ENCODE measurements around the gene FHAD1. TPM values are rescaled to one million over a fixed set of nuclear protein-coding genes. Genes with fewer than 3 reads are reported as not detected.

FHAD1 gene
- total and polyA plus RNA-seq, 10 of the 15 experiments (the other 5 are each of a cell fraction or from before 2014, with no cell fraction given) = 0.09 to 1.0 (median 0.32) TPM; not detected in 2

DNA sequence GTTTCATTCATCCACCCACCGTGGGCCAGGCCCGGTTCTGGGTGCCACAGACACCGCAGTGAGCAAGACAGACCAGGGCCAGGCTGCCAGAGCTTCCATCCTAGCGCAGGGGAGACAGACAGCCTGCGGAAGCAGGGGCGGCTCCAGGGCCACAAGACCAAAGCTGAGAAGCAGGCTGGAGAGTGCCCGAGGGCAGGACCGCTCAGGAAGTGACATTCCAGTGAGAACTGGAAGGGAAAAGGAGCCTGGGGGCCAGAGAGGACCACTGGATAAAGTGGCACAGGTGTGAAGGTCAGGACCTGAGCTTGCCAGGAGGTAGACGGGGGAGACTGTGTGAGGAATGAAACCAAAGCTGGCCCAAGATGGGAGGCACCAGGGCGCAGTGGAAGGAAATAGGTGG is 103.1 kb downstream of the FHAD1 start (continued):
- TF ChIP-seq, protein P1, sequence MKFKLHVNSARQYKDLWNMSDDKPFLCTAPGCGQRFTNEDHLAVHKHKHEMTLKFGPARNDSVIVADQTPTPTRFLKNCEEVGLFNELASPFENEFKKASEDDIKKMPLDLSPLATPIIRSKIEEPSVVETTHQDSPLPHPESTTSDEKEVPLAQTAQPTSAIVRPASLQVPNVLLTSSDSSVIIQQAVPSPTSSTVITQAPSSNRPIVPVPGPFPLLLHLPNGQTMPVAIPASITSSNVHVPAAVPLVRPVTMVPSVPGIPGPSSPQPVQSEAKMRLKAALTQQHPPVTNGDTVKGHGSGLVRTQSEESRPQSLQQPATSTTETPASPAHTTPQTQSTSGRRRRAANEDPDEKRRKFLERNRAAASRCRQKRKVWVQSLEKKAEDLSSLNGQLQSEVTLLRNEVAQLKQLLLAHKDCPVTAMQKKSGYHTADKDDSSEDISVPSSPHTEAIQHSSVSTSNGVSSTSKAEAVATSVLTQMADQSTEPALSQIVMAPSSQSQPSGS (IDR thresholded peaks at IDR 0.05; ENCODE audit: low read length) = no peak
- TF ChIP-seq JUND (IDR thresholded peaks at IDR 0.05; ENCODE audit: low read depth, low read length) (no peak), RAD51 (IDR thresholded peaks at IDR 0.05) (no peak), MYB (IDR thresholded peaks at IDR 0.05; ENCODE audit: borderline replicate concordance, low read depth, low read length) (no peak), GATAD2B (conservative IDR thresholded peaks at IDR 0.05; ENCODE audit: low read depth) (no peak), ZNF217 (IDR thresholded peaks at IDR 0.05) (no peak), ZNF24 (IDR thresholded peaks at IDR 0.05) (no peak), WRNIP1 (IDR thresholded peaks at IDR 0.05; ENCODE audit: borderline replicate concordance, low read depth, low read length) (no peak), CREB1 (IDR thresholded peaks at IDR 0.05; ENCODE audit: low read depth) (no peak), TCF3 (IDR thresholded peaks at IDR 0.05; ENCODE audit: borderline replicate concordance, insufficient read depth, low read depth, low read length) (no peak)
- TF ChIP-seq, protein P2, sequence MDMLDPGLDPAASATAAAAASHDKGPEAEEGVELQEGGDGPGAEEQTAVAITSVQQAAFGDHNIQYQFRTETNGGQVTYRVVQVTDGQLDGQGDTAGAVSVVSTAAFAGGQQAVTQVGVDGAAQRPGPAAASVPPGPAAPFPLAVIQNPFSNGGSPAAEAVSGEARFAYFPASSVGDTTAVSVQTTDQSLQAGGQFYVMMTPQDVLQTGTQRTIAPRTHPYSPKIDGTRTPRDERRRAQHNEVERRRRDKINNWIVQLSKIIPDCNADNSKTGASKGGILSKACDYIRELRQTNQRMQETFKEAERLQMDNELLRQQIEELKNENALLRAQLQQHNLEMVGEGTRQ (IDR thresholded peaks at IDR 0.05; ENCODE audit: borderline replicate concordance, low read depth, low read length) = no peak
- TF ChIP-seq, protein P3, sequence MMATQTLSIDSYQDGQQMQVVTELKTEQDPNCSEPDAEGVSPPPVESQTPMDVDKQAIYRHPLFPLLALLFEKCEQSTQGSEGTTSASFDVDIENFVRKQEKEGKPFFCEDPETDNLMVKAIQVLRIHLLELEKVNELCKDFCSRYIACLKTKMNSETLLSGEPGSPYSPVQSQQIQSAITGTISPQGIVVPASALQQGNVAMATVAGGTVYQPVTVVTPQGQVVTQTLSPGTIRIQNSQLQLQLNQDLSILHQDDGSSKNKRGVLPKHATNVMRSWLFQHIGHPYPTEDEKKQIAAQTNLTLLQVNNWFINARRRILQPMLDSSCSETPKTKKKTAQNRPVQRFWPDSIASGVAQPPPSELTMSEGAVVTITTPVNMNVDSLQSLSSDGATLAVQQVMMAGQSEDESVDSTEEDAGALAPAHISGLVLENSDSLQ (IDR thresholded peaks at IDR 0.05) = no peak
